ENCODE measurements around the gene SCO2. TPM values are rescaled to one million over a fixed set of nuclear protein-coding genes. Genes with fewer than 3 reads are reported as not detected.

SCO2 gene
- total RNA-seq, 1 experiment from 2014 or later, result 6.5 TPM

GRCh38 chr22:50562523-50563412, 37.4 kb upstream of the SCO2 start, which contains the start of gene SYCE3:
Gene SYCE3, minus strand, starts transcription at chr22:50562919. Its CDS starts 6,514 bp downstream, at chr22:50556405.
- H3K27me3 ChIP-seq (replicated peaks; ENCODE audit: control insufficient read depth, insufficient read depth, low read length), result no peaks in the 10 kb centered on the region
- BruUV-seq (replicated peaks), result TSS peak; percentile 90
- peak; percentile 85 to 87 for TF ChIP-seq CTCF (IDR thresholded peaks at IDR 0.05; ENCODE audit: insufficient read depth in 1 of 2, low read depth in 1 of 2, low read length in 1 of 2, severe bottlenecking in 1 of 2, unreplicated experiment in 1 of 2)
- H3K4me1 Mint-ChIP-seq (ENCODE audit: low read depth, unreplicated experiment), result peaks cover 14% of the 10 kb centered on the region
- no peaks in the 10 kb centered on the region for H3K9me3 ChIP-seq
- POLR2A ChIA-PET, result interaction anchor here (0.6 to 2.2 kb wide), 6 partner anchors 20 to 292 kb away, joined by 4 to 12 read pairs (median 5); partner anchors contain the start of genes CHKB, LMF2, NCAPH2 and SCO2
- CTCF ChIA-PET, result interaction anchor here (0.5 to 1.9 kb wide), 17 partner anchors 15 to 164 kb away, joined by 3 to 43 read pairs (median 7); partner anchors contain the start of genes ARSA, KLHDC7B, LMF2 and NCAPH2
- no peaks in the 10 kb centered on the region for H3K27me3 Mint-ChIP-seq (ENCODE audit: insufficient read depth, unreplicated experiment)
- peak; percentile 97 to 99 for DNase-seq
- H3K36me3 Mint-ChIP-seq (ENCODE audit: insufficient read depth, unreplicated experiment), result no peaks in the 10 kb centered on the region
- H3K36me3 ChIP-seq (ENCODE audit: control insufficient read depth, insufficient read depth, low read length), result no peaks in the 10 kb centered on the region
- H3K27ac Mint-ChIP-seq (ENCODE audit: unreplicated experiment), result peak within 1 kb of the TSS; percentile 87
- H3K4me1 ChIP-seq, result no peaks in the 10 kb centered on the region
- H3K9me3 Mint-ChIP-seq (ENCODE audit: unreplicated experiment), result no peaks in the 10 kb centered on the region
- peak within 1 kb of the TSS; percentile 63 for H3K4me3 ChIP-seq (ENCODE audit: low read depth, low read length)
- intact Hi-C loops (cut with micrococcal nuclease; ENCODE audit: unreplicated experiment), result loop anchor here (1.0 to 2.0 kb wide), 2 partner anchors 20 to 30 kb away; partner anchors contain the start of gene CHKB
- peak within 1 kb of the TSS; percentile 86 for H3K4me3 Mint-ChIP-seq (ENCODE audit: unreplicated experiment)

GRCh38 chr22:50561401-50562358, 36.3 kb upstream of the SCO2 start:
- Histone ChIP-seq H3K4me3 (ENCODE audit: low read depth, low read length) (no peak overlapping the region), H3K4me1 (no peaks in the 10 kb centered on the region), H3K36me3 (ENCODE audit: control insufficient read depth, insufficient read depth, low read length) (no peaks in the 10 kb centered on the region), H3K27me3 (replicated peaks; ENCODE audit: control insufficient read depth, insufficient read depth, low read length) (no peaks in the 10 kb centered on the region), H3K9me3 (no peaks in the 10 kb centered on the region)
- H3K4me3 Mint-ChIP-seq (ENCODE audit: unreplicated experiment), result peak overlapping the region; percentile 61
- H3K27ac Mint-ChIP-seq (ENCODE audit: unreplicated experiment), result peak overlapping the region; percentile 34
- intact Hi-C loops (cut with micrococcal nuclease; ENCODE audit: unreplicated experiment), result loop anchor here (2.0 kb wide), 1 partner anchor 29 kb away; no protein-coding TSS in a partner anchor
- H3K9me3 Mint-ChIP-seq (ENCODE audit: unreplicated experiment), result no peaks in the 10 kb centered on the region
- H3K27me3 Mint-ChIP-seq (ENCODE audit: insufficient read depth, unreplicated experiment), result no peaks in the 10 kb centered on the region
- no TSS peak for BruUV-seq (replicated peaks)
- DNase-seq, result no peak
- ChIA-PET CTCF (no interaction called here), POLR2A (no interaction called here)
- TF ChIP-seq CTCF (IDR thresholded peaks at IDR 0.05; ENCODE audit: insufficient read depth in 1 of 2, low read depth in 1 of 2, low read length in 1 of 2, severe bottlenecking in 1 of 2, unreplicated experiment in 1 of 2), result no peak
- no peaks in the 10 kb centered on the region for H3K36me3 Mint-ChIP-seq (ENCODE audit: insufficient read depth, unreplicated experiment)
- H3K4me1 Mint-ChIP-seq (ENCODE audit: low read depth, unreplicated experiment), result peaks cover 14% of the 10 kb centered on the region

- DNase-seq, result no peak
- no peaks in the 10 kb centered on the region for H3K36me3 Mint-ChIP-seq (ENCODE audit: insufficient read depth, unreplicated experiment)
- H3K36me3 ChIP-seq (ENCODE audit: control insufficient read depth, insufficient read depth, low read length), result no peaks in the 10 kb centered on the region
- peaks cover 14% of the 10 kb centered on the region for H3K4me1 Mint-ChIP-seq (ENCODE audit: low read depth, unreplicated experiment)
- CTCF ChIA-PET, result no interaction called here
- no peaks in the 10 kb centered on the region for H3K27me3 ChIP-seq (replicated peaks; ENCODE audit: control insufficient read depth, insufficient read depth, low read length)
- H3K4me1 ChIP-seq, result no peaks in the 10 kb centered on the region
- no peaks in the 10 kb centered on the region for H3K9me3 Mint-ChIP-seq (ENCODE audit: unreplicated experiment)
- H3K27me3 Mint-ChIP-seq (ENCODE audit: insufficient read depth, unreplicated experiment), result no peaks in the 10 kb centered on the region
- H3K4me3 Mint-ChIP-seq (ENCODE audit: unreplicated experiment), result no peak overlapping the region
- POLR2A ChIA-PET, result no interaction called here
- no peaks in the 10 kb centered on the region for H3K9me3 ChIP-seq
- TF ChIP-seq CTCF (IDR thresholded peaks at IDR 0.05; ENCODE audit: insufficient read depth in 1 of 2, low read depth in 1 of 2, low read length in 1 of 2, severe bottlenecking in 1 of 2, unreplicated experiment in 1 of 2), result no peak
- intact Hi-C loops (cut with micrococcal nuclease; ENCODE audit: unreplicated experiment), result no loop called here
- no TSS peak for BruUV-seq (replicated peaks)
- no peak overlapping the region for H3K4me3 ChIP-seq (ENCODE audit: low read depth, low read length)
- no peak overlapping the region for H3K27ac Mint-ChIP-seq (ENCODE audit: unreplicated experiment)
Measured at GRCh38 chr22:50560034-50560433, 34.6 kb upstream of the SCO2 start.

Measured in Caco-2 (cell line).